HG03196 (cell line): ENCODE measurements around the gene SREK1.

Experiments used
- ATAC-seq: cut with Tn5 transposase; IDR thresholded peaks from one replicate; pipeline ENCODE4 v1.9.1; 2021; ENCODE audit not compliant: unreplicated experiment

SREK1 gene

GRCh38 chr5:66164044-66164790 lies 20.1 kb downstream of the SREK1 start:
- ATAC-seq: no peak

DNA sequence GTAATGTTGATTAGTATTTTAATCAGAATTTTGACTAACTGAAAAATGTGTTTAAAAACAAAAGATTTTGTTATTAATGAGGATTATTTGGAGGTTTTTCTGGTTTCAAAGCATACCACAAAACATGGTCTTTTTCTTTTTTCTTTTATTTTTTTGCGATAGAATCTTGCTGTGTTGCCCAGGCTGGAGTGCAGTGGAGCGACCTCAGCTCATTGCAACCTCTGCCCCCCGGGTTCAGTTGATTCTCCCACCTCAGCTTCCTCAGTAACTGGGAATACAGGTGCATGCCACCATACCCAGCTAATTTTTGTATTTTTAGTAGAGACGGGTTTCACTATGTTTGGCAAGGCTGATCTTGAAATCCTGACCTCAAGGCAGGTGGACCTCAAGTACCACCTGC lies 24.1 kb downstream of the SREK1 start:
- ATAC-seq: no peak

DNA sequence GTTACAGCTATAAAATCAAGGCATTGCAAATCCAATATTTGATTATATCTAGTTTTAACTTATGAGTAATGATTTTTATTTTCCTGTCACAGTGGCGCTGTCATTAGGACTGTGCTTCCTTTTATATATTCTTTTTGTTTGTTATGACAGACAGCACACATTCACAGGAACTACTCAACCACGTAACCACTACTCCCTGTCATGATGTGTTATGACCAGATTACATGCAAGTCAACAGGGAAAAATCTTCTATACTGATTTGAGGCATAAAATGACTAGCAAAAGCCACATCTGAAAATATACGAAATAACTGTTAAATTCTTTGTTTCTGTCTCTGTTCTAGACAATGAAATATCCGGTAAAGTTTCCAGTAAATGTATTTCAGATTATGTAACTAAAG lies 25.4 kb downstream of the SREK1 start:
- no peak for ATAC-seq

- ATAC-seq: no peak
These were observed 26.3 kb downstream of the SREK1 start for GRCh38 chr5:66170195-66170919.

GRCh38 chr5:66171349-66172344 lies 27.5 kb downstream of the SREK1 start:
- peak; percentile 66 for ATAC-seq

DNA sequence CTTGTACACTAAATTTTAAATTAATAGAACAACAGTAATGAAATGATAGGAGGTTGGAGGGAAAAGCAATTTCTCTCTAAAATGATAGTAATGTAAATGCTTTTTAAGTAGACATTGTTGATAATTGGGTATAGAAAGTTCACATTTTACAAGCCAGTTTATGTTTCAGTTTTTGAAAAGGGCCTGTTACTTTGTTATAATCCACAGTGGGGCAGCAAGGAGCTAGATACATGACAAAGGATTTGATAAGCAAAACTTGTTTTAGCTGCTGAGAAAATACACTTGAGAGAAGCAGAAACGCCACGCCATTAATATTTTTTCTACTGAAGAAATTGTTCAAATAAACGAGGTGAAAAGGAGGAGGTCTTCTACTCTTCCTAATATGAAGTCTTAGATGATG lies 30.2 kb downstream of the SREK1 start:
- ATAC-seq: no peak

DNA sequence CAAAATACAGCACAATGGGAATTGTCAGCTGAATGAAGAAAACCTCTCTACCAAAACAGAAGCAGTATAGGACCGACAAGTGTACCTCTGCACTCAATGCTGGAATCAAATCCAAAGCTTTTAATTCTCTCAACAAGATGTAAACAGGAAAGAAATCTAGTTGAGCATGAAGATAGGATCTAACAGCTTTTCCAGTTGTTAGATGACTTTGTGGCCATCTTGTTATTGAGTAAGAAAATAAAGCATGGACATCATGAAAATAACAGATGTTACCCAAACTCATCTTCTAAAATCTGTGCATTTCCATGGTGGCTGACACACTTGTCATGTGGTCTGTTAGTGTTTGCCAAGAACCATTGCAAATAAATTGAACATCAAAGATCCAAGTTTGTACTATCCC lies 34.7 kb downstream of the SREK1 start:
- ATAC-seq: no peak

DNA sequence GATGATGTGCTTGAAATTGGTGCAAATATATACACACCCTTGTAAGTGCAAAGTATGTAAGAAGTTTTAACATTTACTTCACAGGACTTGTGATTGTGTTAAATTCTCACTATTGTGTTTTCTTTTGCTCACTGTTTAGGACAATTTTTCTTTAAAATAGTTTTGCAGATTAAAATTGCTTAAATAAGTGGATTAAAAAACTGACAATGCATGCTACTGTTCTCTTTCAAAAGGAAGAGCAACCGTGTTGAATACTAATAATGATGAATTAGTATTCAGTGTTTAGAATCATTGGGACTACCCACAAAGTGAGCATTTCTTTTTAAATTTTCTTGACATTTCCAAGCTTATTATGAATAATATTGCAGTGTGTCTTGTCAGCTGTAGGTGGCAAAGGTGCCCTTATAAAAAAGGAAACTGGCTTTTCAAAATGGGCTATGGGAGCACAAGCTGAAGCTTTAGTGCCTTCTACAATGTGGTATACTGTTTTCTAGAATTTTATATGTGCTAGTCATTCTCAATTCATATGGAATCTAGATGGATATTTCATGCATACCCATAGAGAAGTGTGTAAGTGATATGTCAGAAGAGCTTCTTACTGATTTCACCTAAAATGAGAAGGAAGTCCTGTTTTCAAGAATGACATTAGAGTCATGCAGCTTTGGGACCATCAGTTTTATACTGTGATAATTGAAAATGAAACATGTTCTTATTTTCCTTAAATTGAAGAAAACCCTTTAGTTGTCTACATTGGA lies 35.4 kb downstream of the SREK1 start:
- no peak for ATAC-seq

- no peak for ATAC-seq
These were observed 36.4 kb downstream of the SREK1 start for GRCh38 chr5:66180282-66181155.

DNA sequence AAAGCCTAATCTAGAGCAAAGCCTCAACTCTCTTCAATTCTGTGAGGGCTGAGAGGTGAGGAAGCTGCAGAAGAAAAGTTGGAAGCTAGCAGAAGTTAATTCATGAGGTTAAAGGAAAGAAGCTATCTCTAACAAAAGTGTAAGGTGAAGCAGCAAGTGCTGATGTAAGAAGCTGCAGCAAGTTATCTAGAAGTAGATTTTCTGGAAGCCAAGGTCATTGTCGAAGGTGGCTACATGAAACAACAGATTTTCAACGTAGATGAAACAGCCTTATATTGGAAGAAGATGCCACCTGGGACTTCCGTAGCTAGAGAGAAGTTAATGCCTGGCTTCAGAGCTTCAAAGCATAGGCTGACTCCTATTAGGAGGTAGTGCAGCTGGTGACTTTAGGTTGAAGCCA lies 42.0 kb downstream of the SREK1 start:
- ATAC-seq: no peak

DNA sequence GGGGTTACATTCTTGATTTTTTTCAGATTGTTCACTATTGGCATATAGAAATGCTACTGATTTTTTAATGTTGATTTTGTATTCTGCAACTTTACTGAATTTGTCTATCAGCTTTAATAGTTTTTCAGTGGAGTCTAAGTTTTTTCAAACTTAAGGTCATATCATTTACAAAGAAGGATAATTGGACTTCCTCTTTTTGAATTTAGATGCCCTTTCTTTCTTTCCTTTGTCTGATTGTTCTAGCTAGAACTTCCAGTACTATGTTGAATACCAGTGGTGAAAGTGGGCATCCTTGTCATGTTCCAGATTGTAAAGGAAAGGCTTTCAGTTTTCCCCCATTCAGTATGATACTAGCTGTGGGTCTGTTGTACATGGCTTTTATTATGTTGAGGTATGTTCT lies 49.3 kb downstream of the SREK1 start:
- ATAC-seq: no peak

DNA sequence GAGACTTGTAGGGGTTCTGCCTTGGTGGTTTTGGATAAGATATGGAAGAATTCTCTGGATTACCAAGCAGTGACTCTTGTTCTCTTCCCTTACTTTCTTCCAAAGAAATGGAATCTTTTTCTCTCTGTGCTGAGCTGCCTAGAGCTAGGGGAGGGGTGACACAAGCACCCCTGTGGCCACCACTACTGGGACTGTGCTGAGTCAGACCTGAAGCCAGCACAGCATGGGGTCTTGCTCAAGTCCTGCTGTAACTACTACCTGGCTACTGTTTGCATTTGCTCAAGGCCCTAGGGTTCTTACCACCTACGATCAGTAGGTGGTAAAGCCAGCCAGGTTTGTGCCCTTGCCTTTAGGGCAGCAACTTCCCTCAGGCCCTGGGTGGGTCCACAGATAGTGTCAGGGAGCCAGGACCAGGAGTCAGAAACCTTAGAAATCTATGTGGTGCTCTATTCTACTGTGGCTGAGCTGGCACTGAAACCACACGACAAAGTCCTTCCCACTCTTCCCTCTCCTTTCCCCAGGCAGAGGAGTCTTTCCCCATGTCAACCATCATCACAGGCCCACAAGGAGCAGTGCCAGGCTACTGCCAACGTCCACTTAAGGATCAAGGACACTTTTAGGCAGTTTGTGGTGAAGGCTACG lies 53.8 kb downstream of the SREK1 start:
- no peak for ATAC-seq

DNA sequence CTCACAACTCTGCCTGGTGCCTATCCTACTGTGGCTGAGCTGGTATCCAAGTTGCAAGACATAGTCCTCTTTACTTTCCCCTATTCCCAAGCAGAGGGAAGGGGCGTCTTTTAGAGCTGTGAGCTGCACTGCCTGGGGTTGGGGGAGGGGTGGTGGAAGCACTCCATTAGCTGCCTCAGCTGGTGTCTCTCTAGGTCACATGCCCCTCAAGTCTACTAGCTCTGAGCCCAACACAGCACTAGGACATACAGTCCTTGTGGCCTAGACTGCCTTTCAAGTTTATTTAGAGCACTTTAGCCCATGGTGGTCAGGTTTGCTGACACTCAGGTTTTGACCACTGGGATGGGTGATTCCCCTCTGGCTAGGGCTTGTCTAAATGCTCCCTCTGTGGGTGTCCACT lies 54.7 kb downstream of the SREK1 start:
- no peak for ATAC-seq

DNA sequence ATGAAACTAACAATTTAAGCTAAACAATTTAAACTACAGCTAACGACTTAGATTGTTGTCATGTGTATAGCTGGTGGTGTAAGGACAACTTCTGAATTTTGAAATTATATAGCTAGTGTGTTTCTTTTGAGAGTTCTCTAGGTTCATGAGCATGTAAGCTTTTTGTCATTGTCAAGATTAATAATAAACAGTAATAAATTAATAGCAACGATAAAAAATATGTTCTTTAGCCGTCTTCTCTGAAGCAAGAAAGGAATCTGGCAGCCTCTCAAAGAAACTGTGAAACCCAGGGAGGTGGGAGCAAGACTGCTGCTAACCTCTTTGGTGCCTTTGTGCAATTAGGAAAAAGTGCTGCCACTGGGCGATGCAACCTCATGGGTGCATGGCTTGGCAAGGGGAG lies 59.4 kb downstream of the SREK1 start:
- no peak for ATAC-seq

GRCh38 chr5:66206465-66206864 lies 62.4 kb downstream of the SREK1 start:
- ATAC-seq: no peak

GRCh38 chr5:66207800-66208561 lies 63.9 kb downstream of the SREK1 start:
- no peak for ATAC-seq

DNA sequence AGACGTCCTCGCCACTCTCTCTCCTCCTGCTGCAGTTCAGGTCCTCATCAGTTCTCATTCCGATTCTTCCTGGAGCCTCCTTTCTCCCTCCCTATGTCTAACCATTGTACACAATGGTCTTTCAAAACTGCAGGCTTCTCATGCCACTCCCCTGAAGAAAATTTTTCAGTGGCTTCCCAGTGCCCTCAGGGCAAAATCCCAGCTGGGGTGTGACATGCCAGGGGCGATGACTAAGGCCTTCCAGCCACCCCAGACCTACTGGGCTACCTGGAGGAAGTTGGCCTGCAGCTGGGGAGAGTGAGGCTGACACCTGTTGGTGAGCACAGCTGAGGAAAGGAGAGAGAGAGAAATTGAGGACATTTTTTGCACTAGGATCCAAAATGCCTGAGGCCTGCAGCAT lies 65.2 kb downstream of the SREK1 start:
- ATAC-seq: no peak

- no peak for ATAC-seq
These were observed 65.7 kb downstream of the SREK1 start for GRCh38 chr5:66209794-66210193.

DNA sequence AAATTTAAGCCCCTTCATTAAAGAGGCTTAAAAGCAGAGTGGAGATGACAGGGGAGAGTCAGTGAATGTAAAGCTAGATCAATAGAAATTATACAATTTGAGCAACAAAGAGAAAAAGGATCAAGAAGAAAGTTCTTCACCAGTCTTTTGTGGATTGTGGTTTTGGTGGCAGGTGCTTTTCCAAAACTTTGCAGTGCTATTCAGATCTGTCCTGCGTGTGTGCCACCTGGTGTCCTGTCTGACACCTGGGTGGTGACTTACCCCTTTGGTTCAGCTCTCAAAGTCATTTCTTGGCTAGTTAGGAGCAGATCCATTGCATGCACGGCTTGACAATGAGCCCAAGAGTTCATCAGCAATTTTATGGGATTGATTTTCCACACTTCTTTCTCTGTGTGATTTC lies 69.4 kb downstream of the SREK1 start:
- no peak for ATAC-seq
